HL-60 (cell line): ENCODE data around the gene RGN.

Experiments used
- DNase-seq, 2 experiments: peaks; one replicate each; pipeline ENCODE4 v3.0.0-alpha.2; 2010 to 2020; ENCODE audit warnings: low read depth in 1 of 2, low spot score in 1 of 2
- H3K27ac ChIP-seq: fragments of 250-450 bp; sonication (Bioruptor Pico); replicated peaks from 2 replicates; pipeline ENCODE4 v1.5.1; 2020; ENCODE audit warnings: mild to moderate bottlenecking, moderate library complexity
- H3K27me3 ChIP-seq: fragments of 250-450 bp; sonication (Bioruptor Pico); 2 replicates; pipeline ENCODE4 v1.5.1; 2021; ENCODE audit warnings: mild to moderate bottlenecking, moderate library complexity; ENCODE audit not compliant: insufficient read depth, poor library complexity, severe bottlenecking
- H3K4me3 ChIP-seq: replicated peaks from 2 replicates; pipeline ENCODE4 v1.5.1; 2011; ENCODE audit warnings: mild to moderate bottlenecking, control low read depth, low read length; ENCODE audit not compliant: insufficient read depth
- GABPA ChIP-seq: IDR thresholded peaks from 2 replicates; pipeline ENCODE4 v1.6.1; 2012; ENCODE audit warnings: low read depth
- POLR2AphosphoS5 ChIP-seq: IDR thresholded peaks from 2 replicates; pipeline ENCODE4 v1.6.1; 2012; ENCODE audit warnings: low read depth
- SPI1 ChIP-seq: IDR thresholded peaks from 2 replicates; pipeline ENCODE4 v1.6.1; 2012; ENCODE audit warnings: low read depth, mild to moderate bottlenecking, borderline replicate concordance
- TF ChIP-seq, protein P1 (sequence below): IDR thresholded peaks from one replicate; pipeline ENCODE4 v1.5.1; 2011; ENCODE audit warnings: low read length, control low read depth, inconsistent platforms; ENCODE audit not compliant: insufficient read depth
- TF ChIP-seq, protein P2 (sequence below): IDR thresholded peaks from 2 replicates; pipeline ENCODE4 v1.6.1; 2012; ENCODE audit warnings: low read depth; ENCODE audit not compliant: insufficient replicate concordance

Gene RGN

DNA sequence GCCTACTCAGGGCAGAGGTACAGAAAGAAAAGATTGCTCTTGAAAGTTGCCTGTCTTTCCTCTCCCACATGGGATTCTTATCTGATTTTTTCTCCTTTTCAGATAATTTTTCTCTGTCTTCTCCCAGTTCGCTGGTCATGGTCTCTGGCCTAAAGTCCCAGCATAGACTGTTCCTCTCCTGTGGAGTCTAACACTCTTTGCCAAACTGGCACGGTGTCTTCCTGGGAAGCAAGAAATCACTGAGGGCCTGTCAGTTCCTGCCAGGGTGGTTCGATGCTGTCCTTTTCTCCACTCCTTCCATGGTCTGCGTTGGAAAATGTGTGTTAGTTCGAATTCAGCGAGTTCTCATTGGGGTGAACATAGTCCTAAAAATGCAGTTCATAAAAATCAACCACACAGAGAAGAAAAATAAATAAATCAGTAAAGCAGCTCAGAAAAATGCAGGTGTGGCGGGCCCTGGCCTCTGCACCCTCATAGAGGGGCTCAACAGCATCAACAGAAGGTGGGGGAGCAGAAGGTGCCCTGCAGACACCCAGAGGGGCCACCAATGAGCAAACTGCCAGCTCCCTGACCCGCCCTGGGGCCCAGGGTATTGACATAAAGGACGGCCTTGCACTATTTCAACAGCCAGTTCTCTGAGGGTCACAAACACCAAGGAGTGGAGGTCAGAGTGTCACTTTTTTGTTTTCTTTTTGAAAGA, 2.1 kb downstream of the RGN start:
- no peak for TF ChIP-seq POLR2AphosphoS5
- TF ChIP-seq, protein P1, sequence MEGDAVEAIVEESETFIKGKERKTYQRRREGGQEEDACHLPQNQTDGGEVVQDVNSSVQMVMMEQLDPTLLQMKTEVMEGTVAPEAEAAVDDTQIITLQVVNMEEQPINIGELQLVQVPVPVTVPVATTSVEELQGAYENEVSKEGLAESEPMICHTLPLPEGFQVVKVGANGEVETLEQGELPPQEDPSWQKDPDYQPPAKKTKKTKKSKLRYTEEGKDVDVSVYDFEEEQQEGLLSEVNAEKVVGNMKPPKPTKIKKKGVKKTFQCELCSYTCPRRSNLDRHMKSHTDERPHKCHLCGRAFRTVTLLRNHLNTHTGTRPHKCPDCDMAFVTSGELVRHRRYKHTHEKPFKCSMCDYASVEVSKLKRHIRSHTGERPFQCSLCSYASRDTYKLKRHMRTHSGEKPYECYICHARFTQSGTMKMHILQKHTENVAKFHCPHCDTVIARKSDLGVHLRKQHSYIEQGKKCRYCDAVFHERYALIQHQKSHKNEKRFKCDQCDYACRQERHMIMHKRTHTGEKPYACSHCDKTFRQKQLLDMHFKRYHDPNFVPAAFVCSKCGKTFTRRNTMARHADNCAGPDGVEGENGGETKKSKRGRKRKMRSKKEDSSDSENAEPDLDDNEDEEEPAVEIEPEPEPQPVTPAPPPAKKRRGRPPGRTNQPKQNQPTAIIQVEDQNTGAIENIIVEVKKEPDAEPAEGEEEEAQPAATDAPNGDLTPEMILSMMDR = no peak
- TF ChIP-seq, protein P2, sequence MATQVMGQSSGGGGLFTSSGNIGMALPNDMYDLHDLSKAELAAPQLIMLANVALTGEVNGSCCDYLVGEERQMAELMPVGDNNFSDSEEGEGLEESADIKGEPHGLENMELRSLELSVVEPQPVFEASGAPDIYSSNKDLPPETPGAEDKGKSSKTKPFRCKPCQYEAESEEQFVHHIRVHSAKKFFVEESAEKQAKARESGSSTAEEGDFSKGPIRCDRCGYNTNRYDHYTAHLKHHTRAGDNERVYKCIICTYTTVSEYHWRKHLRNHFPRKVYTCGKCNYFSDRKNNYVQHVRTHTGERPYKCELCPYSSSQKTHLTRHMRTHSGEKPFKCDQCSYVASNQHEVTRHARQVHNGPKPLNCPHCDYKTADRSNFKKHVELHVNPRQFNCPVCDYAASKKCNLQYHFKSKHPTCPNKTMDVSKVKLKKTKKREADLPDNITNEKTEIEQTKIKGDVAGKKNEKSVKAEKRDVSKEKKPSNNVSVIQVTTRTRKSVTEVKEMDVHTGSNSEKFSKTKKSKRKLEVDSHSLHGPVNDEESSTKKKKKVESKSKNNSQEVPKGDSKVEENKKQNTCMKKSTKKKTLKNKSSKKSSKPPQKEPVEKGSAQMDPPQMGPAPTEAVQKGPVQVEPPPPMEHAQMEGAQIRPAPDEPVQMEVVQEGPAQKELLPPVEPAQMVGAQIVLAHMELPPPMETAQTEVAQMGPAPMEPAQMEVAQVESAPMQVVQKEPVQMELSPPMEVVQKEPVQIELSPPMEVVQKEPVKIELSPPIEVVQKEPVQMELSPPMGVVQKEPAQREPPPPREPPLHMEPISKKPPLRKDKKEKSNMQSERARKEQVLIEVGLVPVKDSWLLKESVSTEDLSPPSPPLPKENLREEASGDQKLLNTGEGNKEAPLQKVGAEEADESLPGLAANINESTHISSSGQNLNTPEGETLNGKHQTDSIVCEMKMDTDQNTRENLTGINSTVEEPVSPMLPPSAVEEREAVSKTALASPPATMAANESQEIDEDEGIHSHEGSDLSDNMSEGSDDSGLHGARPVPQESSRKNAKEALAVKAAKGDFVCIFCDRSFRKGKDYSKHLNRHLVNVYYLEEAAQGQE = no peak
- TF ChIP-seq SPI1 = no peak
- no peak for TF ChIP-seq GABPA
- Histone ChIP-seq H3K27ac (no peak overlapping the region), H3K27me3 (no peaks in the 10 kb centered on the region), H3K4me3 (no peak overlapping the region)
- no peak for DNase-seq

DNA sequence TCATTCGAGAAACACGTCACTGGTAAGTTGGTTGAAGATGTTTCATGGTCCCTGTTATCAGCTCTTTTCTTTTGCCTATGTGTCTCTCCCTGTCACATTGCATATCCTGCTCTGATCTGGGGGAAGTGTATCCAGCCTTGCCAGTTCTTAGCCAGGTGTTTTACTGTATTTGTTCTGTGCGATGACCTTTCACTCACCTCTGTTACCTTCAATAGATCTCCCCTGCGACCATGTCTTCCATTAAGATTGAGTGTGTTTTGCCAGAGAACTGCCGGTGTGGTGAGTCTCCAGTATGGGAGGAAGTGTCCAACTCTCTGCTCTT, 2.6 kb downstream of the RGN start:
- TF ChIP-seq POLR2AphosphoS5 (no peak), SPI1 (no peak), GABPA (no peak)
- TF ChIP-seq, protein P2 = no peak
- TF ChIP-seq, protein P1 = no peak

DNA sequence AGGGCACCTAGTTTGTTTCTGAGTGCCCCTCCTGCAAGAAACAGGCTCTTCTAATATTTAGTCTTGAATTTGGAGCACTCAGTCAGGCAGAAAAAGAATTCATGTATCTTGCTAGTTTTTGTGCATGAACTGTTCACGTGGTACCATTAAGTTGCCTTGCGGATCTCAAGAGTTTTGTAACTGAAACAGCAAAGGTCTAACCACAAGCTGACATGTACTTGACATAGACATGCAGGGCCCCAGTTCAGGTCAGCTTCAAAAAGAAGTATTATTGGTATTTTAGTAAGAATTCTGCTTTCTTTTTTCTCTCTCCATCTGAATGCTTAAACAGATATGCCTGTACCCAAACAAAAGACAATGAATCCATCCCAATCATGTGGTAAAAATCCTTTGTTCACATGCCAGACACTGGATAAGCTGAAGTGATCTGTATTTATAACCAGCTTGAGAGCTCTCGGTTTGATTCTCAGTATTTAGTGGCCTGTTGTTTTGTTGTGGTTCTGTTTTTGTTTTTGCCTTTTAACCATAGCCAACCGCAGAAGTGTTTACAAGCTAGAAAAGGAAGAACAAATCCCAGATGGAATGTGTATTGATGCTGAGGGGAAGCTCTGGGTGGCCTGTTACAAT, 13.0 kb downstream of the RGN start:
- DNase-seq = peak; percentile 5 to 32

More for the DNA sequence above, 2.6 kb downstream of the RGN start:
- H3K27ac ChIP-seq = no peak overlapping the region
- H3K4me3 ChIP-seq = no peak overlapping the region
- H3K27me3 ChIP-seq = no peaks in the 10 kb centered on the region
- no peak for DNase-seq

More for the DNA sequence above, 13.0 kb downstream of the RGN start:
- peak overlapping the region; percentile 8; the same call in 1 of the 2 replicates for H3K27ac ChIP-seq
- peaks cover 3% of the 10 kb centered on the region for H3K27me3 ChIP-seq
- H3K4me3 ChIP-seq = no peak overlapping the region
- no peak for TF ChIP-seq SPI1
- no peak for TF ChIP-seq GABPA
- TF ChIP-seq, protein P1 = no peak
- TF ChIP-seq, protein P2 = no peak
- TF ChIP-seq POLR2AphosphoS5 = no peak
